Left kidney (tissue), 2 donors: Measurements from ENCODE around the gene CDK19. TPM values are rescaled to one million over a fixed set of nuclear protein-coding genes. Genes with fewer than 3 reads are reported as not detected.

Experiments
- DNase-seq: peaks from one replicate; pipeline ENCODE4 v3.0.0-alpha.2; 2013
- polyA plus RNA-seq: library from polyadenylated mRNA; unstranded; fragments of 120-200 nt; gene quantifications from one replicate; pipeline ENCODE4 v1.2.1, GENCODE V29; 2013; ENCODE audit not compliant: insufficient read length

Gene CDK19
- polyA plus RNA-seq, 1 donor: 43.8 TPM

DNA sequence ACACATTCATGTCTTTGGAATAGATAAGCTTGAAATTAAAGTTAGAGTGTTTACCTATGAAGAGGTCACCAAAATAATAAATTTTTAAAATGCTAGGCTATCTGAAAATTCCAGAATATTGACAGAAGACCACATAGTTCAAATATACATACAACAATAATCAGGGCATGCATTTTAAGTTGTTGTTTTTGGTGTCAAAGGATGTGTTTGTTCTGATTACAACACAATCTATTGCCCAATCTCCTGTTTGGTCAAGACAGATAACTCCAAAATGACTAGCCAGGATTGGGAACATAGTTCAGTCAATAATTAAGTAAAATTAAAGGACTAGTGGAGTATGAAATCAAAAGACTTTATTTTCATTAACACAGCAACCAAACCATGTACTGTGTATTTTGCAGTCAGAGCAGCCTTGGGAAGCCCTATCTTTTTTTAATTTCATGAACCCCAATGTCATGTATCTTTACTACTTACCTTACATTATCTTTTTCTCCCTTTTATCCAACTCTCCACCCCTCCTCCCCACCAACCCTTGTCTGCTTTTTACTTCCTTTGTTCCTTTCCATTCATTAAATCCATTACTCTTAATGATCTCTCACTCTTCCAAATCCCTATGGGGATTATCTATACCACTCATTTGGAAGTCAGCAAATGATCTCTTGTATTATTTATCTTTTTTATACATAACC, 111.2 kb downstream of the CDK19 start:
- no peak for DNase-seq

GRCh38 chr6:110703010-110703905, 112.0 kb downstream of the CDK19 start:
- no peak for DNase-seq

DNA sequence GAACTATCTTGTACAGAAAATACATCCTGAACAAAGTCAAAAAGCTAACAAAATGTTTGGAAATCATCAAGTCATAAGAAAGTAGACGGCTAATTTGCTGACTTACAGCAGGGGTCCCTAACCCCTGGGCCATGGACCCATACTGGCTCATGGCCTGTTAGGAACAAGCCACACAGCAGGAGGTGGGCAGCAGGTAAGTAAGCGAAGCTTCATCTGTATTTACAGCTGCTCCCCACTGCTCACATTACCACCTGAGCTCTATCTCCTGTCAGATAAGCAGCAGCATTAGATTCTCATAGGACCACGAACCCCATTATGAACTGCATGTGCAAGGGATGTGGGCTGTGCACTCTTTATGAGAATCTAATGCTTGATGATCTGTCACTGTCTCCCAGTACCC, 115.5 kb downstream of the CDK19 start:
- DNase-seq: no peak

DNA sequence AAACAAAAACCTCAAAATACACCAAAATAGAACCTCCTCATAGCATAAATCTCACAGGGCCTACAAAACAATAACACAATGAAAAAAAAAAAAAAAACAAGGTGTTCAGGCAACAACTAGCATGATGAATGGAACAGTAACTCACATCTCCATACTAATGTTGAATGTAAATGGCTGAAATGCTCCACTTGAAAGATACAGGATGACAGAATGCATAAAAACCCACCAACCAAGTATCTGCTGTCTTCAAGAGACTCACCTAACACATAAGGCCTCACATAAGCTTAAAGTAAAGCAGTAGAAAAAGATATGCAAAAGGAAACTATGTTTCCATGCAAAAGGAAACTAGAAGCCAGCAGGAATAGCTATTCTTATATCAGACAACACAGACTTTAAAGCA, 121.3 kb downstream of the CDK19 start:
- DNase-seq: no peak

DNA sequence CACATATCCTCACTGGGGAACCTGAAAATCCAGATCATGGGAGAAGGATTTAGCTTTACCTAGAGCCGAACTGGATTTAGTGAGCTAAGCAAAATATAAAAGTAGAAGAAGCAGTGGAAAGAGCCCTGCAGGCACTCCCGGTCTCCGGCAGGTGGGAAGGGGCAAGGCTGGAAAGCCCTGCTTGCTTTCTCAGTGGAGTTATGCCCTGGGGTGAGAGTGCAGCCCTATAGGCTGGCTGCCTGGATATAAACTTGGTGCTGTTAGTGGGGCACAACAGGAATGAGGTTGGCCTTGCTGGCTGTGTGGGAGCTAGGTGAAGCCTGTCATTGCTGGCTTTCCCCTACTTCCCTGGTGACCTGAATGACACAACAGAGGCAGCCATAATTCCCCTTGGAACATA, 122.0 kb downstream of the CDK19 start:
- no peak for DNase-seq

GRCh38 chr6:110690916-110691315, 124.4 kb downstream of the CDK19 start:
- DNase-seq: no peak

DNA sequence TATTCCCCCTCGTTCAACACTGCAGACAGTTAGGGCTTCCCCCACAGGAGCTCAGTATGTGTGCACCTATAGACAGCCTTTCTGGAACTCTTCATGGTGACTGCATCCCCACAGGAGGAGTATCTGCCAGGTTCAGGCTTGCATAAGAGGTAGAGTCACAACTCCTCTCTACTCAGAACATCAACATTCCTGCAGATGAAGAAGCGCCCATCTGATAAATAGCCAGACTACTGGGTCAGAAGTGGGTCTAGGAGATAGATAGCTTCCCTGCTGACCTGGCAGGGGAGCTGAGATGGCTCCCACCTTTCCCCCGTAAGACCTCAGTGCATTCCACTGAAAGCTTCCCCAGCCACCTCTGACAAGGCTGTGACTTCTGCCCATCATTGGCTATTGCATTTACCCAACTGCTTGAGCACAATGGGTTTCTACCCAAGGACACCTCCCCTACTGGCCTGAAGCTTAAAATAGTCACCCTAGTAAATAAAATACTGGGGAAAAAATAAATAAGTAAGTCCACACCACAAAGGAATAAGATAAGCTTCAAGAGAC, 125.1 kb downstream of the CDK19 start:
- no peak for DNase-seq

DNA sequence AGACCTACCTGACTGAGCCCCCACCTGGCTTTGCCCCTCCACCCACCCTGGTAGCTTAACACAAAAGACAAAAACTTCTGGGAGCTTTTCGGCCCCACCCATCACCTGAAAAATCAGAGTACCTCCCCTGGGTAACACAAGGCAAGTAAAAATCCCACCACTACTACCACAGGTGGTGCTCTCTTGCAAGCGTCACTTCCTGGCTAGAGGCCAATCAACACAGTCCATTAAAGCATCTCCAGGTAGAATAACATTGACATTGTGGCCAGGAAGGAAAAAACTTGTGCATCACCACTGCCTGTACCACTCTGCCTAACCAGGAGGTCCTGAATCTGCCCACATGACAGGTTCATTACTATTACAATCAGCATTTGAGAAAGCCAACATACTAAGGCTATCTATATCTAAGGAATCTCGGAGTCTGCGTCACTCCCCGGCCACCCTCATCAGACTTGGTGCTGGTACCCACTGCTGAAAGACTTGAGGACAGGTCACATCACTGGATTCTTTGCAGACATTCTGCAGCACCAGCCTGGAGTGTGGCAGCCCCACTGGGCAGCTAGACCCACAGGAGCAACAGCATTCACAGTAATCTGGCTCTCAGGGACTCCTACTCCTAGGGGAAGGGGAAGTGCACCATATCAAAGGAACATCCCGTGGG, 125.9 kb downstream of the CDK19 start:
- no peak for DNase-seq

GRCh38 chr6:110688661-110689268, 126.5 kb downstream of the CDK19 start:
- DNase-seq: no peak

DNA sequence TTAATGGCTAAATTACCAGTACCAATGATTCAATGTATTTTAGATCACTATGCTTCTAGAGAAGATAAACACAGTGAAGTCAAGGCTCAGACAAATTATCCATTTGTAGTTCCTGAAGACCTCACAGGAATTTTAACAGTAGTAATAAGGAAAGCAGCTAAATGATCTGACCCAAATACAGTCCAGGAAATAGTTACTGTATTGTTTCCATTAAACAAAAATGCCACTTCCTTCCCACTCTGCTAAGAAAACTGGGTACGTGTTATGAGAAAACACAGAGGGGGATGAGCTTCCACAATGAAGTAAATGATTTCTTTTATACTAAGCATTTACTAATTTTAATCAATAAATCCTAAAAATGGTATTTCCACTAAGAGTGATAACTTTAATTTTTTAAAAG, 127.9 kb downstream of the CDK19 start:
- DNase-seq: no peak

GRCh38 chr6:110683241-110683640, 132.0 kb downstream of the CDK19 start:
- no peak for DNase-seq

- DNase-seq: peak; percentile 88
Measured at GRCh38 chr6:110682460-110682853, 132.8 kb downstream of the CDK19 start.

- DNase-seq: no peak
Measured at GRCh38 chr6:110681543-110682459, 133.5 kb downstream of the CDK19 start.

DNA sequence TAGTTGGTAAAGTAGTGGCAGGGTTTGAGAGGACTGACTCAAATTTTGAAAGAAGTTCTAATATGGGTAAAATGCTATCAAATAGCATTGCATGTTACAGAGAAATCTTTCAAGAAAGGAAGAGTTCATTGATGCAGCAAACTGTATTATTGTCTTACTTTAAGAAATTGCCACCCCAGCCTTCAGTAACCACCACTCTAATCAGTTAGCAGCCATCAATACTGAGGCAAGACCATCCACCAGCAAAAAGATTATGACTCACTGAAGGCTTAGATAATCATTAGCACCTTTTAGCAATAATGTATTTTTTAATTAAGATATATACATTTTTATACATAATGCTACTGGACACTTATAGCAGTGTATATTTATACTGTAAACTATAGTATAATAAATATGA, 138.9 kb downstream of the CDK19 start:
- no peak for DNase-seq

DNA sequence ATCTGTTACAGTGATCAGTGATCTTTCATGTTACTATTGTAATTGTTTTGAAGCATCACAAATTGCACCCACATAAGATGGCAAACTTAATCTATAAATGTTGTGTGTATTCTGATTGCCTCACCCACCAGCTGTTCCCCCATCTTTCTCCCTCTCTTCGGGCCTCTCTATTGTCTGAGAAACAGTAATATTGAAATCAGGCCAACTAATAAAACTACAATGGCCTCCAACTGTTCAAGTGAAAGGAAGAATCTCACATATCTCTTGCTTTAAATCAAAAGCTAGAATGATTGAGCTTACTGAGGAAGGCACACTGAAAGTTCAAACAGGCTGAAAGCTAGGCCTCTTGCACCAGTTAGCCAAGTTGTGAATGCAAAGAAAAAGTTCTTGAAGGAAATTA, 141.2 kb downstream of the CDK19 start:
- DNase-seq: no peak

- no peak for DNase-seq
Measured at GRCh38 chr6:110672122-110672521, 143.1 kb downstream of the CDK19 start.

- no peak for DNase-seq
Measured at GRCh38 chr6:110671447-110671846, 143.8 kb downstream of the CDK19 start.

- DNase-seq: no peak
Measured at GRCh38 chr6:110665600-110665999, 149.7 kb downstream of the CDK19 start.

- no peak for DNase-seq
Measured at GRCh38 chr6:110664933-110665332, 150.3 kb downstream of the CDK19 start.

DNA sequence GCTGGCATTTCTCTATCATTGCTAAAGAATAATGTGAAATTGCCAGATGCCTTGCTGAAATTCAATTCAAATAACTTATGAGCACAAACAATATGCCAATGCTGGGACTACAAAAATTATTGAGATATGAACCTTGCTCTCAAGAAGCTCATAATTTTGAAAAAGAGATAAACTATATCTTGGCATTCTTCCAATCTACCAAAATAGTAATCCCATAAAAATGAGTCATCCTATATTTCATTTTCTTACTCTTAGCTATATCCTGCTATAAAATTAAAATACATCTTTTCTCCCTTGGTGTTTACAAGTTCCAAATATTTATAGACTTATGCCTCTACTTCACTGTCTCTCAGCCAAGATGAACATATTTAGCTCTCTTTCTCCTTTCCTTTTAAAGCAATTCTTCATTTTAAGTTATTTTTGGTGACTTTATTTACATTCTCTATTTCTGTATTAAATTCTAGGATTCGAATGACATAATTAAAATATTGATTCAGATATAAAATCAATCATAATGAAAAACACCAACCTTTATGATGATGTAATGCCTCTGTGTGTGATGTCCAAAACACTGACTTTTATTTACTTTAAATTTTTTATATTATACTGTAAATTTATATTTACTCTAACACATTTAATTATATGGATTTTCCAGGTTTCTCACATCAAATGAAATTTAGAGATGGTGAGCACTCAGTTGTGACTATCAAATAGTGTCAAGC, 152.6 kb downstream of the CDK19 start:
- no peak for DNase-seq
